IMR-90 (cell line): ENCODE results near the gene TNIP2. TPM values are rescaled to one million over a fixed set of nuclear protein-coding genes. Genes with fewer than 3 reads are reported as not detected.

Experiments used
- ATAC-seq: fragments of 200-7000 bp; cut with Tn5 transposase; 2 replicates; pipeline ENCODE4 v1.9.1; 2020; ENCODE audit warnings: low read depth, mild to moderate bottlenecking, moderate library complexity
- BruUV-seq: library from RNA; stranded (reverse); fragments of 400-500 nt; replicated peaks from 2 replicates; lab custom pipeline; 2021; lab: Mats Ljungman, UMichigan
- CTCF ChIA-PET: fragments of 300-600 bp; formaldehyde crosslinking; extraction: SDS; loops from one replicate; lab custom pipeline; 2021; ENCODE audit warnings: antibody characterized with exemption; lab: Yijun Ruan, JAX
- POLR2A ChIA-PET: fragments of 300-600 bp; sonication (Branson Sonifier 250); formaldehyde crosslinking; loops from one replicate; lab custom pipeline; 2022; ENCODE audit warnings: antibody characterized with exemption; ENCODE audit not compliant: unreplicated experiment; lab: Charles Lee
- DNase-seq: peaks from one replicate; pipeline ENCODE4 v3.0.0; 2013
- H2AFZ ChIP-seq: replicated peaks from 2 replicates; pipeline ENCODE3; 2013; ENCODE audit warnings: low read length, mild to moderate bottlenecking; ENCODE audit not compliant: poor library complexity
- H2AK5ac ChIP-seq: 2 replicates; pipeline ENCODE4 v1.6.1; 2013; ENCODE audit warnings: low read depth, low read length, inconsistent platforms
- H2AK9ac ChIP-seq: replicated peaks from 2 replicates; pipeline ENCODE3; 2013; ENCODE audit warnings: mild to moderate bottlenecking, low read depth, low read length, moderate library complexity; ENCODE audit not compliant: poor library complexity
- H2BK120ac ChIP-seq: 2 replicates; pipeline ENCODE4 v1.6.1; 2013; ENCODE audit warnings: low read depth, low read length, inconsistent platforms
- H2BK15ac ChIP-seq: 3 replicates; pipeline ENCODE4 v1.6.1; 2013; ENCODE audit warnings: low read depth, low read length, inconsistent platforms
- H2BK20ac ChIP-seq: 2 replicates; pipeline ENCODE4 v1.6.1; 2013; ENCODE audit warnings: low read depth, mild to moderate bottlenecking, inconsistent platforms, low read length, moderate library complexity
- H2BK5ac ChIP-seq: 2 replicates; pipeline ENCODE4 v1.6.1; 2013; ENCODE audit warnings: mild to moderate bottlenecking, low read depth, low read length, inconsistent platforms; ENCODE audit not compliant: poor library complexity, severe bottlenecking
- H3K14ac ChIP-seq: replicated peaks from 2 replicates; pipeline ENCODE4 v1.6.1; 2013; ENCODE audit warnings: low read depth, low read length, inconsistent platforms
- H3K18ac ChIP-seq: 2 replicates; pipeline ENCODE4 v1.6.1; 2013; ENCODE audit warnings: low read depth, low read length, control low read depth
- H3K23ac ChIP-seq: 2 replicates; pipeline ENCODE4 v1.6.1; 2013; ENCODE audit warnings: low read depth, low read length, inconsistent platforms
- H3K27ac ChIP-seq: 2 replicates; pipeline ENCODE4 v1.5.1; 2013; ENCODE audit warnings: mild to moderate bottlenecking, control low read depth, low read length; ENCODE audit not compliant: insufficient read depth
- H3K27me3 ChIP-seq: 2 replicates; pipeline ENCODE4 v1.6.1; 2013; ENCODE audit warnings: low read length; ENCODE audit not compliant: control insufficient read depth, insufficient read depth
- H3K36me3 ChIP-seq: 2 replicates; pipeline ENCODE4 v1.6.1; 2013; ENCODE audit warnings: low read length, mixed read lengths; ENCODE audit not compliant: control insufficient read depth, insufficient read depth
- H3K4ac ChIP-seq: 2 replicates; pipeline ENCODE4 v1.6.1; 2013; ENCODE audit warnings: low read depth, low read length, inconsistent platforms
- H3K4me1 ChIP-seq: 2 replicates; pipeline ENCODE4 v1.6.1; 2013; ENCODE audit warnings: low read length, mixed read lengths; ENCODE audit not compliant: control insufficient read depth, insufficient read depth
- H3K4me2 ChIP-seq: 2 replicates; pipeline ENCODE4 v1.6.1; 2013; ENCODE audit warnings: low read depth, mild to moderate bottlenecking, control low read depth, low read length, moderate library complexity
- H3K4me3 ChIP-seq: 2 replicates; pipeline ENCODE4 v1.5.1; 2013; ENCODE audit warnings: low read depth, mild to moderate bottlenecking, control low read depth, low read length, moderate library complexity; ENCODE audit not compliant: insufficient read depth
- H3K56ac ChIP-seq: 2 replicates; pipeline ENCODE4 v1.6.1; 2013; ENCODE audit warnings: low read length, inconsistent platforms; ENCODE audit not compliant: insufficient read depth; ENCODE audit errors: extremely low read depth
- H3K79me1 ChIP-seq, 2 experiments: 2 replicates each; pipeline ENCODE4 v1.6.1; 2013; ENCODE audit warnings: low read length in 2 of 2, inconsistent platforms in 1 of 2, low read depth in 1 of 2
- H3K9ac ChIP-seq: 2 replicates; pipeline ENCODE4 v1.6.1; 2013; ENCODE audit warnings: low read depth, low read length, control low read depth
- H3K9me1 ChIP-seq: 2 replicates; pipeline ENCODE4 v1.6.1; 2013; ENCODE audit warnings: low read length, inconsistent platforms; ENCODE audit not compliant: insufficient read depth
- H3K9me3 ChIP-seq: 2 replicates; pipeline ENCODE4 v1.6.1; 2013; ENCODE audit warnings: low read length; ENCODE audit not compliant: control insufficient read depth, insufficient read depth
- H4K20me1 ChIP-seq: 2 replicates; pipeline ENCODE4 v1.6.1; 2013; ENCODE audit warnings: low read length, inconsistent platforms; ENCODE audit not compliant: insufficient read depth
- H4K5ac ChIP-seq: 2 replicates; pipeline ENCODE4 v1.6.1; 2013; ENCODE audit warnings: mild to moderate bottlenecking, low read depth, low read length, control low read depth
- H4K8ac ChIP-seq, 2 experiments: 2 replicates each; pipeline ENCODE4 v1.6.1; 2013; ENCODE audit warnings: low read depth in 2 of 2, low read length in 2 of 2, control low read depth in 1 of 2, inconsistent platforms in 1 of 2
- H4K91ac ChIP-seq: 2 replicates; pipeline ENCODE4 v1.6.1; 2013; ENCODE audit warnings: low read depth, low read length, inconsistent platforms; ENCODE audit not compliant: insufficient read depth
- BHLHE40 ChIP-seq: fragments of 150-350 bp; IDR thresholded peaks from 2 replicates; pipeline ENCODE4 v1.6.1; 2016; ENCODE audit warnings: mild to moderate bottlenecking, low read depth, low read length
- CHD1 ChIP-seq: IDR thresholded peaks from 2 replicates; pipeline ENCODE4 v1.6.1; 2012; ENCODE audit warnings: low read depth, low read length, improper control_type of control experiment
- FOS ChIP-seq: fragments of 150-350 bp; IDR thresholded peaks from 2 replicates; pipeline ENCODE4 v1.6.1; 2016; ENCODE audit warnings: low read depth, low read length
- MAFK ChIP-seq: IDR thresholded peaks from 2 replicates; pipeline ENCODE4 v1.6.1; 2012; ENCODE audit warnings: low read depth, low read length, improper control_type of control experiment
- MAZ ChIP-seq: IDR thresholded peaks from 2 replicates; pipeline ENCODE4 v1.6.1; 2012; ENCODE audit warnings: low read depth, mild to moderate bottlenecking, low read length, improper control_type of control experiment, moderate library complexity, borderline replicate concordance
- MXI1 ChIP-seq: IDR thresholded peaks from 2 replicates; pipeline ENCODE4 v1.6.1; 2012; ENCODE audit warnings: low read depth, mild to moderate bottlenecking, low read length, moderate library complexity, borderline replicate concordance
- NFE2L2 ChIP-seq: fragments of 150-350 bp; IDR thresholded peaks from 2 replicates; pipeline ENCODE4 v1.6.1; 2016; ENCODE audit warnings: low read depth, mild to moderate bottlenecking, low read length
- POLR2A ChIP-seq: IDR thresholded peaks from 2 replicates; pipeline ENCODE4 v1.6.1; 2012; ENCODE audit warnings: mild to moderate bottlenecking, low read depth, low read length
- RAD21 ChIP-seq: IDR thresholded peaks from 2 replicates; pipeline ENCODE4 v1.6.1; 2012; ENCODE audit warnings: low read length, improper control_type of control experiment
- RCOR1 ChIP-seq: IDR thresholded peaks from 2 replicates; pipeline ENCODE4 v1.6.1; 2012; ENCODE audit warnings: mild to moderate bottlenecking, low read length, improper control_type of control experiment; ENCODE audit not compliant: insufficient replicate concordance
- RFX5 ChIP-seq: IDR thresholded peaks from 2 replicates; pipeline ENCODE4 v1.8.0; 2012; ENCODE audit warnings: low read depth, mild to moderate bottlenecking, low read length, moderate library complexity
- SMC3 ChIP-seq: fragments of 150-350 bp; IDR thresholded peaks from 2 replicates; pipeline ENCODE4 v1.6.1; 2016; ENCODE audit warnings: low read depth, mild to moderate bottlenecking, antibody characterized with exemption, low read length, moderate library complexity
- USF2 ChIP-seq: fragments of 150-350 bp; IDR thresholded peaks from 2 replicates; pipeline ENCODE4 v1.6.1; 2017; ENCODE audit warnings: mild to moderate bottlenecking, antibody characterized with exemption, low read length, low read depth
- WGBS, 2 experiments: methylation state at CpG; one replicate each; pipeline versions ENCODE4 v1.1.5 to v1.1.7; 2013; ENCODE audit warnings: missing lambda C conversion rate in 2 of 2; ENCODE audit not compliant: insufficient read length in 1 of 2; ENCODE audit errors: extremely low coverage in 2 of 2; 5-methylcytosine and 5-hydroxymethylcytosine counted together
- dilution Hi-C: fragments of 300-500 bp; cut with HindIII; formaldehyde crosslinking; loops from one replicate; pipeline ENCODE4 v1.14.3; 2018; ENCODE audit warnings: low sequenced_read_pairs; ENCODE audit not compliant: unreplicated experiment
- in situ Hi-C: fragments of 300-500 bp; cut with MboI; formaldehyde crosslinking; loops from 3 replicates; pipeline ENCODE4 v1.14.3; 2019; ENCODE audit warnings: low sequenced_read_pairs, inconsistent platforms, mixed read lengths
- intact Hi-C: fragments of 100-400 bp; cut with micrococcal nuclease; formaldehyde crosslinking; loops from 2 replicates; pipeline ENCODE4 v1.10.0; 2022
- polyA plus RNA-seq, 3 experiments: library from polyadenylated mRNA; depleted of rRNA; stranded (reverse); fragments of >200 nt; gene quantifications; 2 replicates each; pipeline ENCODE4 v1.2.3, GENCODE V29; 2012; ENCODE audit warnings: low replicate concordance in 1 of 3
- total RNA-seq: library from RNA; depleted of rRNA; stranded (reverse); fragments of >200 nt; gene quantifications from 2 replicates; pipeline ENCODE4 v1.2.3, GENCODE V29; 2012

TNIP2 gene
- total and polyA plus RNA-seq, 2 of the 4 experiments (the other 2 are of a cell fraction), result 33.3 to 38.5 TPM

GRCh38 chr4:2791518-2792395 lies 35.6 kb upstream of the TNIP2 start:
- peaks cover 16% of the 10 kb centered on the region for H3K9me1 ChIP-seq
- H4K91ac ChIP-seq, result no peak overlapping the region
- no peak overlapping the region for H3K56ac ChIP-seq
- no peak overlapping the region; the same call in 1 of the 2 replicates for H3K23ac ChIP-seq
- H3K4me2 ChIP-seq, result no peak overlapping the region
- no peak overlapping the region for H2BK120ac ChIP-seq
- H3K4me1 ChIP-seq, result peaks cover 29% of the 10 kb centered on the region
- ChIA-PET CTCF (no interaction called here), POLR2A (no interaction called here)
- 88% methylated on average over 6 of the region's 10 CpGs; no CpG with 5 or more reads in 1 of the 2 experiments for WGBS, 2 experiments
- H3K36me3 ChIP-seq, result no peaks in the 10 kb centered on the region
- H4K20me1 ChIP-seq, result no peaks in the 10 kb centered on the region; the same call in 1 of the 2 replicates
- H3K27me3 ChIP-seq, result no peaks in the 10 kb centered on the region
- no peak overlapping the region for H3K27ac ChIP-seq
- peak overlapping the region; percentile 72 for H2AK9ac ChIP-seq
- H2AFZ ChIP-seq, result peak overlapping the region; percentile 32
- H3K14ac ChIP-seq, result no peak overlapping the region
- H2BK5ac ChIP-seq, result no peak overlapping the region
- TF ChIP-seq NFE2L2, result no peak
- TF ChIP-seq FOS, result no peak
- no peak for TF ChIP-seq BHLHE40
- TF ChIP-seq RFX5, result no peak
- TF ChIP-seq RCOR1, result no peak
- TF ChIP-seq CHD1, result no peak
- no peak for TF ChIP-seq MAZ
- no peak for TF ChIP-seq RAD21
- no peak for TF ChIP-seq MAFK
- no peak for TF ChIP-seq MXI1
- no peak for TF ChIP-seq USF2
- TF ChIP-seq SMC3, result no peak
- TF ChIP-seq POLR2A, result no peak
- in situ Hi-C loops, result no loop called here
- H2BK15ac ChIP-seq, result no peak overlapping the region
- H2BK20ac ChIP-seq, result no peak overlapping the region
- no peak overlapping the region for H3K4me3 ChIP-seq
- no peak overlapping the region for H3K9ac ChIP-seq
- no peak overlapping the region; the same call in 1 of the 2 replicates for H2AK5ac ChIP-seq
- no peak overlapping the region for H4K5ac ChIP-seq
- no peak for DNase-seq
- intact Hi-C loops, result no loop called here
- dilution Hi-C loops, result no loop called here
- no TSS peak for BruUV-seq
- H3K9me3 ChIP-seq, result no peaks in the 10 kb centered on the region
- H4K8ac ChIP-seq, result no peak overlapping the region
- H3K79me1 ChIP-seq, result peaks cover 9 to 32% of the 10 kb centered on the region in 2 experiments; a peak in 3 of 4 replicates
- no peak overlapping the region for H3K18ac ChIP-seq
- no peak overlapping the region for H3K4ac ChIP-seq
- ATAC-seq, result no peak
